IMR-90 (cell line): ENCODE measurements around the gene BCS1L. TPM values are rescaled to one million over a fixed set of nuclear protein-coding genes. Genes with fewer than 3 reads are reported as not detected.

Source experiments
- ATAC-seq: fragments of 200-7000 bp; cut with Tn5 transposase; 2 replicates; pipeline ENCODE4 v1.9.1; 2020; ENCODE audit warnings: low read depth, mild to moderate bottlenecking, moderate library complexity
- BruUV-seq: library from RNA; stranded (reverse); fragments of 400-500 nt; replicated peaks from 2 replicates; lab custom pipeline; 2021; lab: Mats Ljungman, UMichigan
- CTCF ChIA-PET: fragments of 300-600 bp; formaldehyde crosslinking; extraction: SDS; loops from one replicate; lab custom pipeline; 2021; ENCODE audit warnings: antibody characterized with exemption; lab: Yijun Ruan, JAX
- POLR2A ChIA-PET: fragments of 300-600 bp; sonication (Branson Sonifier 250); formaldehyde crosslinking; loops from one replicate; lab custom pipeline; 2022; ENCODE audit warnings: antibody characterized with exemption; ENCODE audit not compliant: unreplicated experiment; lab: Charles Lee
- DNase-seq: peaks from one replicate; pipeline ENCODE4 v3.0.0; 2013
- H2AFZ ChIP-seq: replicated peaks from 2 replicates; pipeline ENCODE3; 2013; ENCODE audit warnings: low read length, mild to moderate bottlenecking; ENCODE audit not compliant: poor library complexity
- H2AK5ac ChIP-seq: 2 replicates; pipeline ENCODE4 v1.6.1; 2013; ENCODE audit warnings: low read depth, low read length, inconsistent platforms
- H2AK9ac ChIP-seq: replicated peaks from 2 replicates; pipeline ENCODE3; 2013; ENCODE audit warnings: mild to moderate bottlenecking, low read depth, low read length, moderate library complexity; ENCODE audit not compliant: poor library complexity
- H2BK120ac ChIP-seq: 2 replicates; pipeline ENCODE4 v1.6.1; 2013; ENCODE audit warnings: low read depth, low read length, inconsistent platforms
- H2BK15ac ChIP-seq: 3 replicates; pipeline ENCODE4 v1.6.1; 2013; ENCODE audit warnings: low read depth, low read length, inconsistent platforms
- H2BK20ac ChIP-seq: 2 replicates; pipeline ENCODE4 v1.6.1; 2013; ENCODE audit warnings: low read depth, mild to moderate bottlenecking, inconsistent platforms, low read length, moderate library complexity
- H2BK5ac ChIP-seq: 2 replicates; pipeline ENCODE4 v1.6.1; 2013; ENCODE audit warnings: mild to moderate bottlenecking, low read depth, low read length, inconsistent platforms; ENCODE audit not compliant: poor library complexity, severe bottlenecking
- H3K14ac ChIP-seq: replicated peaks from 2 replicates; pipeline ENCODE4 v1.6.1; 2013; ENCODE audit warnings: low read depth, low read length, inconsistent platforms
- H3K18ac ChIP-seq: 2 replicates; pipeline ENCODE4 v1.6.1; 2013; ENCODE audit warnings: low read depth, low read length, control low read depth
- H3K23ac ChIP-seq: 2 replicates; pipeline ENCODE4 v1.6.1; 2013; ENCODE audit warnings: low read depth, low read length, inconsistent platforms
- H3K27ac ChIP-seq: 2 replicates; pipeline ENCODE4 v1.5.1; 2013; ENCODE audit warnings: mild to moderate bottlenecking, control low read depth, low read length; ENCODE audit not compliant: insufficient read depth
- H3K27me3 ChIP-seq: 2 replicates; pipeline ENCODE4 v1.6.1; 2013; ENCODE audit warnings: low read length; ENCODE audit not compliant: control insufficient read depth, insufficient read depth
- H3K36me3 ChIP-seq: 2 replicates; pipeline ENCODE4 v1.6.1; 2013; ENCODE audit warnings: low read length, mixed read lengths; ENCODE audit not compliant: control insufficient read depth, insufficient read depth
- H3K4ac ChIP-seq: 2 replicates; pipeline ENCODE4 v1.6.1; 2013; ENCODE audit warnings: low read depth, low read length, inconsistent platforms
- H3K4me1 ChIP-seq: 2 replicates; pipeline ENCODE4 v1.6.1; 2013; ENCODE audit warnings: low read length, mixed read lengths; ENCODE audit not compliant: control insufficient read depth, insufficient read depth
- H3K4me2 ChIP-seq: 2 replicates; pipeline ENCODE4 v1.6.1; 2013; ENCODE audit warnings: low read depth, mild to moderate bottlenecking, control low read depth, low read length, moderate library complexity
- H3K4me3 ChIP-seq: 2 replicates; pipeline ENCODE4 v1.5.1; 2013; ENCODE audit warnings: low read depth, mild to moderate bottlenecking, control low read depth, low read length, moderate library complexity; ENCODE audit not compliant: insufficient read depth
- H3K56ac ChIP-seq: 2 replicates; pipeline ENCODE4 v1.6.1; 2013; ENCODE audit warnings: low read length, inconsistent platforms; ENCODE audit not compliant: insufficient read depth; ENCODE audit errors: extremely low read depth
- H3K79me1 ChIP-seq, 2 experiments: 2 replicates each; pipeline ENCODE4 v1.6.1; 2013; ENCODE audit warnings: low read length in 2 of 2, inconsistent platforms in 1 of 2, low read depth in 1 of 2
- H3K9ac ChIP-seq: 2 replicates; pipeline ENCODE4 v1.6.1; 2013; ENCODE audit warnings: low read depth, low read length, control low read depth
- H3K9me1 ChIP-seq: 2 replicates; pipeline ENCODE4 v1.6.1; 2013; ENCODE audit warnings: low read length, inconsistent platforms; ENCODE audit not compliant: insufficient read depth
- H3K9me3 ChIP-seq: 2 replicates; pipeline ENCODE4 v1.6.1; 2013; ENCODE audit warnings: low read length; ENCODE audit not compliant: control insufficient read depth, insufficient read depth
- H4K20me1 ChIP-seq: 2 replicates; pipeline ENCODE4 v1.6.1; 2013; ENCODE audit warnings: low read length, inconsistent platforms; ENCODE audit not compliant: insufficient read depth
- H4K5ac ChIP-seq: 2 replicates; pipeline ENCODE4 v1.6.1; 2013; ENCODE audit warnings: mild to moderate bottlenecking, low read depth, low read length, control low read depth
- H4K8ac ChIP-seq, 2 experiments: 2 replicates each; pipeline ENCODE4 v1.6.1; 2013; ENCODE audit warnings: low read depth in 2 of 2, low read length in 2 of 2, control low read depth in 1 of 2, inconsistent platforms in 1 of 2
- H4K91ac ChIP-seq: 2 replicates; pipeline ENCODE4 v1.6.1; 2013; ENCODE audit warnings: low read depth, low read length, inconsistent platforms; ENCODE audit not compliant: insufficient read depth
- BHLHE40 ChIP-seq: fragments of 150-350 bp; IDR thresholded peaks from 2 replicates; pipeline ENCODE4 v1.6.1; 2016; ENCODE audit warnings: mild to moderate bottlenecking, low read depth, low read length
- FOS ChIP-seq: fragments of 150-350 bp; IDR thresholded peaks from 2 replicates; pipeline ENCODE4 v1.6.1; 2016; ENCODE audit warnings: low read depth, low read length
- MAZ ChIP-seq: IDR thresholded peaks from 2 replicates; pipeline ENCODE4 v1.6.1; 2012; ENCODE audit warnings: low read depth, mild to moderate bottlenecking, low read length, improper control_type of control experiment, moderate library complexity, borderline replicate concordance
- MXI1 ChIP-seq: IDR thresholded peaks from 2 replicates; pipeline ENCODE4 v1.6.1; 2012; ENCODE audit warnings: low read depth, mild to moderate bottlenecking, low read length, moderate library complexity, borderline replicate concordance
- POLR2A ChIP-seq: IDR thresholded peaks from 2 replicates; pipeline ENCODE4 v1.6.1; 2012; ENCODE audit warnings: mild to moderate bottlenecking, low read depth, low read length
- RAD21 ChIP-seq: IDR thresholded peaks from 2 replicates; pipeline ENCODE4 v1.6.1; 2012; ENCODE audit warnings: low read length, improper control_type of control experiment
- SMC3 ChIP-seq: fragments of 150-350 bp; IDR thresholded peaks from 2 replicates; pipeline ENCODE4 v1.6.1; 2016; ENCODE audit warnings: low read depth, mild to moderate bottlenecking, antibody characterized with exemption, low read length, moderate library complexity
- WGBS, 2 experiments: methylation state at CpG; one replicate each; pipeline versions ENCODE4 v1.1.5 to v1.1.7; 2013; ENCODE audit warnings: missing lambda C conversion rate in 2 of 2; ENCODE audit not compliant: insufficient read length in 1 of 2; ENCODE audit errors: extremely low coverage in 2 of 2; 5-methylcytosine and 5-hydroxymethylcytosine counted together
- dilution Hi-C: fragments of 300-500 bp; cut with HindIII; formaldehyde crosslinking; loops from one replicate; pipeline ENCODE4 v1.14.3; 2018; ENCODE audit warnings: low sequenced_read_pairs; ENCODE audit not compliant: unreplicated experiment
- in situ Hi-C: fragments of 300-500 bp; cut with MboI; formaldehyde crosslinking; loops from 3 replicates; pipeline ENCODE4 v1.14.3; 2019; ENCODE audit warnings: low sequenced_read_pairs, inconsistent platforms, mixed read lengths
- intact Hi-C: fragments of 100-400 bp; cut with micrococcal nuclease; formaldehyde crosslinking; loops from 2 replicates; pipeline ENCODE4 v1.10.0; 2022
- polyA plus RNA-seq, 3 experiments: library from polyadenylated mRNA; depleted of rRNA; stranded (reverse); fragments of >200 nt; gene quantifications; 2 replicates each; pipeline ENCODE4 v1.2.3, GENCODE V29; 2012; ENCODE audit warnings: low replicate concordance in 1 of 3
- total RNA-seq: library from RNA; depleted of rRNA; stranded (reverse); fragments of >200 nt; gene quantifications from 2 replicates; pipeline ENCODE4 v1.2.3, GENCODE V29; 2012
- TF ChIP-seq, protein P1 (sequence below): conservative IDR thresholded peaks from 2 replicates; pipeline ENCODE4 v1.5.1; 2012; ENCODE audit warnings: mild to moderate bottlenecking, low read depth, low read length, improper control_type of control experiment

BCS1L gene
- total and polyA plus RNA-seq, 2 of the 4 experiments (the other 2 are of a cell fraction), result 39.1 to 56.7 TPM

DNA sequence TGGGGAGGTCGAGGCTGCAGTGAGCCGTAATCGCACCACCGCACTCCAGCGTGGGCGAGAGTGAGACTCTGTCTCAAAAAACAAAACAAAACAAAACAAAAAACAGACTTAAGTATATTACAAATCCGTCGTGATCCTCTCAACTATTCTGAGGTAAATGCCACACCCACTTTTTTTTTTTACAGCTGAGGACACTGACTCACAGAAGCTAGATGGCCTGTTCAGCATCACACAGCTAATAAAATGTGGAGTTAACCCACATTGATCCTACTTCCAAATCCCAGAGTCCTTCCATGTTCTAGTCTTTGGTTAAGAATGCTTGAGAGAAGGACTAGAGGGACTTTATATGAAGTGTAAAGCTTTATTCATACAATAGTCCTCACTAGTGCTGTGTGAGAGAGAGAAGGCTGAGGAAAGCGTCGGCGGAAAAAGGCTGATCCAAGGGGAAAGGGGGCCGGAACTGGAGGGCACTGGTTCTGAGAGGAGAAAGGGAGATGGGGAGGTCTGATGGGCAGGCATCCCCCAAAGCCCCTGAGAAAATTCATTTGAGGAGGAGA, 11.7 kb downstream of the BCS1L start (continued):
- TF ChIP-seq MAZ, result no peak

GRCh38 chr2:218671654-218672566, 12.4 kb downstream of the BCS1L start, which contains the start of the genes RNF25 and STK36:
Gene RNF25, minus strand, starts transcription at chr2:218672002. Its CDS starts 32 bp downstream, at chr2:218671970.
Gene STK36, plus strand, starts transcription at chr2:218672086. Its CDS starts 744 bp downstream, at chr2:218672830.
- Histone ChIP-seq H3K36me3 (peaks cover 14% of the 10 kb centered on the region), H4K5ac (peak within 1 kb of the TSS; percentile 78), H2BK15ac (peak within 1 kb of the TSS; percentile 86; the same call in 1 of the 3 replicates), H3K4me3 (peak within 1 kb of the TSS; percentile 75), H3K9me3 (no peaks in the 10 kb centered on the region), H3K9ac (peak within 1 kb of the TSS; percentile 88), H2BK120ac (peak within 1 kb of the TSS; percentile 59), H3K23ac (peak within 1 kb of the TSS; percentile 69; the same call in 1 of the 2 replicates), H3K4ac (peak within 1 kb of the TSS; percentile 78), H3K14ac (peak within 1 kb of the TSS; percentile 87), H4K8ac (peak within 1 kb of the TSS; percentile 70 to 95), H3K9me1 (no peaks in the 10 kb centered on the region), H3K27me3 (no peaks in the 10 kb centered on the region), H2BK5ac (peak within 1 kb of the TSS; percentile 84), H2AK9ac (peak within 1 kb of the TSS; percentile 74), H3K56ac (peak within 1 kb of the TSS; percentile 96), H2AFZ (peak within 1 kb of the TSS; percentile 96), H4K20me1 (peaks cover 13% of the 10 kb centered on the region; the same call in 1 of the 2 replicates), H3K4me1 (peaks cover 2% of the 10 kb centered on the region; the same call in 1 of the 2 replicates), H3K27ac (peak within 1 kb of the TSS; percentile 94), H4K91ac (peak within 1 kb of the TSS; percentile 93), H2AK5ac (peak within 1 kb of the TSS; percentile 62), H3K79me1 (peaks cover 37 to 38% of the 10 kb centered on the region in 2 experiments), H2BK20ac (no peak within 1 kb of the TSS), H3K18ac (peak within 1 kb of the TSS; percentile 85), H3K4me2 (peak within 1 kb of the TSS; percentile 81)
- TF ChIP-seq MAZ, result peak; percentile 57; the same call in 1 of the 2 replicates
- TF ChIP-seq RAD21, result no peak
- TF ChIP-seq FOS, result no peak
- TF ChIP-seq SMC3, result no peak
- TF ChIP-seq MXI1, result peak; percentile 88
- TF ChIP-seq, protein P1, sequence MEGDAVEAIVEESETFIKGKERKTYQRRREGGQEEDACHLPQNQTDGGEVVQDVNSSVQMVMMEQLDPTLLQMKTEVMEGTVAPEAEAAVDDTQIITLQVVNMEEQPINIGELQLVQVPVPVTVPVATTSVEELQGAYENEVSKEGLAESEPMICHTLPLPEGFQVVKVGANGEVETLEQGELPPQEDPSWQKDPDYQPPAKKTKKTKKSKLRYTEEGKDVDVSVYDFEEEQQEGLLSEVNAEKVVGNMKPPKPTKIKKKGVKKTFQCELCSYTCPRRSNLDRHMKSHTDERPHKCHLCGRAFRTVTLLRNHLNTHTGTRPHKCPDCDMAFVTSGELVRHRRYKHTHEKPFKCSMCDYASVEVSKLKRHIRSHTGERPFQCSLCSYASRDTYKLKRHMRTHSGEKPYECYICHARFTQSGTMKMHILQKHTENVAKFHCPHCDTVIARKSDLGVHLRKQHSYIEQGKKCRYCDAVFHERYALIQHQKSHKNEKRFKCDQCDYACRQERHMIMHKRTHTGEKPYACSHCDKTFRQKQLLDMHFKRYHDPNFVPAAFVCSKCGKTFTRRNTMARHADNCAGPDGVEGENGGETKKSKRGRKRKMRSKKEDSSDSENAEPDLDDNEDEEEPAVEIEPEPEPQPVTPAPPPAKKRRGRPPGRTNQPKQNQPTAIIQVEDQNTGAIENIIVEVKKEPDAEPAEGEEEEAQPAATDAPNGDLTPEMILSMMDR, result no peak
- no peak for TF ChIP-seq BHLHE40
- TF ChIP-seq POLR2A, result peak; percentile 76
- CTCF ChIA-PET, result interaction anchor here (0.6 to 2.8 kb wide), 5 partner anchors 11 to 253 kb away, joined by 3 to 7 read pairs (median 3); partner anchors contain the start of genes TTLL4 and VIL1
- dilution Hi-C loops (no loop called here), in situ Hi-C loops (no loop called here), intact Hi-C loops (loop anchor here (1.0 kb wide), 1 partner anchor 175 kb away; no protein-coding TSS in a partner anchor)
- BruUV-seq, result no TSS peak
- POLR2A ChIA-PET, result interaction anchor here (0.6 kb wide), 1 partner anchor 36 kb away, joined by 3 read pairs; no protein-coding TSS in a partner anchor
- peak; percentile 90 for DNase-seq
- 0% methylated on average over 19 of the region's 49 CpGs; no CpG with 5 or more reads in 1 of the 2 experiments for WGBS, 2 experiments
- peak; percentile 98 for ATAC-seq
